HepG2 (cell line): ENCODE results near the gene CERT1. TPM values are rescaled to one million over a fixed set of nuclear protein-coding genes. Genes with fewer than 3 reads are reported as not detected.
A peak's percentile ranks its signal among the peaks of the same experiment; 100 is the strongest.

Experiments
- ETV6 ChIP-seq: sonication (generic); formaldehyde crosslinking; conservative IDR thresholded peaks from 2 replicates; pipeline ENCODE4 v1.4.0; 2020; ENCODE audit warnings: missing genetic modification reagents
- GPN1 ChIP-seq: sonication (generic); formaldehyde crosslinking; IDR thresholded peaks from 2 replicates; pipeline ENCODE4 v1.5.1; 2020; ENCODE audit warnings: missing genetic modification reagents, borderline replicate concordance
- ISX ChIP-seq: sonication (generic); formaldehyde crosslinking; conservative IDR thresholded peaks from 2 replicates; pipeline ENCODE4 v1.5.0; 2020; ENCODE audit warnings: missing genetic modification reagents
- RFXANK ChIP-seq: IDR thresholded peaks from 2 replicates; pipeline ENCODE4 v1.6.1; 2016
- SRF ChIP-seq: IDR thresholded peaks from 2 replicates; pipeline ENCODE4 v1.6.1; 2011; ENCODE audit warnings: mild to moderate bottlenecking, low read depth, low read length, moderate library complexity
- STAT6 ChIP-seq: sonication (generic); formaldehyde crosslinking; IDR thresholded peaks from 2 replicates; pipeline ENCODE4 v1.4.0; 2020; ENCODE audit warnings: missing genetic modification reagents, mild to moderate bottlenecking, borderline replicate concordance
- XRCC5 ChIP-seq: fragments of 200-400 bp; formaldehyde crosslinking; optimal IDR thresholded peaks from 2 replicates; pipeline ENCODE3; 2017; ENCODE audit warnings: mild to moderate bottlenecking, low read length
- ZKSCAN1 ChIP-seq: fragments of 150-350 bp; IDR thresholded peaks from 2 replicates; pipeline ENCODE4 v1.6.1; 2014; ENCODE audit warnings: low read length
- ZNF225 ChIP-seq: sonication (generic); formaldehyde crosslinking; IDR thresholded peaks from 2 replicates; pipeline ENCODE4 v1.4.0; 2020; ENCODE audit warnings: mild to moderate bottlenecking, missing genetic modification reagents
- ZNF430 ChIP-seq: sonication (generic); formaldehyde crosslinking; IDR thresholded peaks from 2 replicates; pipeline ENCODE4 v1.9.0; 2021; ENCODE audit warnings: mild to moderate bottlenecking, missing genetic modification reagents
- ZNF484 ChIP-seq: sonication (generic); formaldehyde crosslinking; IDR thresholded peaks from 2 replicates; pipeline ENCODE4 v1.5.1; 2020; ENCODE audit warnings: mild to moderate bottlenecking, low read depth, missing genetic modification reagents, borderline replicate concordance
- ZNF574 ChIP-seq: sonication (generic); formaldehyde crosslinking; IDR thresholded peaks from 2 replicates; pipeline ENCODE4 v1.4.0; 2020; ENCODE audit warnings: missing genetic modification reagents
- ZNF577 ChIP-seq: sonication (generic); formaldehyde crosslinking; IDR thresholded peaks from 2 replicates; pipeline ENCODE4 v1.4.0; 2020; ENCODE audit warnings: mild to moderate bottlenecking, low read depth, missing genetic modification reagents, borderline replicate concordance
- ZNF737 ChIP-seq: sonication (generic); formaldehyde crosslinking; IDR thresholded peaks from 2 replicates; pipeline ENCODE4 v1.5.0; 2020; ENCODE audit warnings: missing genetic modification reagents, mild to moderate bottlenecking, borderline replicate concordance
- ZSCAN25 ChIP-seq: sonication (generic); formaldehyde crosslinking; IDR thresholded peaks from 2 replicates; pipeline ENCODE4 v1.8.0; 2022; ENCODE audit warnings: mild to moderate bottlenecking, missing genetic modification reagents
- polyA plus RNA-seq, 8 experiments: library from polyadenylated mRNA; depleted of rRNA in 3 of 8; stranded (reverse) in 7 of 8; unstranded in 1 of 8; fragments of >200 nt; fragmentation: Illumina TruSeq in 4 of 8; extraction: Trizol in 4 of 8; gene quantifications; 2 replicates each; pipeline versions ENCODE4 v1.2.1 to v1.2.3, GENCODE V29; 2011 to 2016; ENCODE audit warnings: low read depth in 4 of 8, missing spikeins in 1 of 8, mixed read lengths in 1 of 8; ENCODE audit not compliant: insufficient read depth in 1 of 8
- total RNA-seq, 5 experiments: library from RNA; depleted of rRNA; stranded (reverse); fragments of >200 nt; fragmentation: Illumina TruSeq; extraction: Trizol; gene quantifications; 2 replicates each; pipeline ENCODE4 v1.2.3, GENCODE V29; 2016; ENCODE audit warnings: low read depth in 1 of 5
- TF ChIP-seq, protein P1 (sequence below): sonication (generic); formaldehyde crosslinking; IDR thresholded peaks from 2 replicates; pipeline ENCODE4 v1.9.0; 2021; ENCODE audit warnings: mild to moderate bottlenecking, missing genetic modification reagents

Gene CERT1
- total and polyA plus RNA-seq, 2 of the 13 experiments (the other 11 are each of a cell fraction or from before 2014, with no cell fraction given): 8.2 to 12.7 TPM

GRCh38 chr5:75511435-75512382 lies at the start of gene CERT1, which contains the start of gene POLK (continued):
- TF ChIP-seq STAT6 (CRISPR knock-in tag) (0 out of 2 replicates have a peak, but pooled peaks have one; percentile 45), ETV6 (peak; percentile 77), XRCC5 (no peak), ZNF577 (CRISPR knock-in tag) (no peak), ZSCAN25 (peak; percentile 57; the same call in 1 of the 2 replicates), ZKSCAN1 (no peak), ZNF225 (CRISPR knock-in tag) (no peak), ZNF430 (CRISPR knock-in tag) (peak; percentile 52; the same call in 1 of the 2 replicates), RFXANK (CRISPR knock-in tag) (no peak), ZNF484 (CRISPR knock-in tag) (0 out of 2 replicates have a peak, but pooled peaks have one; percentile 57), SRF (0 out of 2 replicates have a peak, but pooled peaks have one; percentile 7), ZNF574 (CRISPR knock-in tag) (peak; percentile 82), ISX (CRISPR knock-in tag) (no peak), GPN1 (CRISPR knock-in tag) (no peak), ZNF737 (CRISPR knock-in tag) (no peak)
- TF ChIP-seq, protein P1, sequence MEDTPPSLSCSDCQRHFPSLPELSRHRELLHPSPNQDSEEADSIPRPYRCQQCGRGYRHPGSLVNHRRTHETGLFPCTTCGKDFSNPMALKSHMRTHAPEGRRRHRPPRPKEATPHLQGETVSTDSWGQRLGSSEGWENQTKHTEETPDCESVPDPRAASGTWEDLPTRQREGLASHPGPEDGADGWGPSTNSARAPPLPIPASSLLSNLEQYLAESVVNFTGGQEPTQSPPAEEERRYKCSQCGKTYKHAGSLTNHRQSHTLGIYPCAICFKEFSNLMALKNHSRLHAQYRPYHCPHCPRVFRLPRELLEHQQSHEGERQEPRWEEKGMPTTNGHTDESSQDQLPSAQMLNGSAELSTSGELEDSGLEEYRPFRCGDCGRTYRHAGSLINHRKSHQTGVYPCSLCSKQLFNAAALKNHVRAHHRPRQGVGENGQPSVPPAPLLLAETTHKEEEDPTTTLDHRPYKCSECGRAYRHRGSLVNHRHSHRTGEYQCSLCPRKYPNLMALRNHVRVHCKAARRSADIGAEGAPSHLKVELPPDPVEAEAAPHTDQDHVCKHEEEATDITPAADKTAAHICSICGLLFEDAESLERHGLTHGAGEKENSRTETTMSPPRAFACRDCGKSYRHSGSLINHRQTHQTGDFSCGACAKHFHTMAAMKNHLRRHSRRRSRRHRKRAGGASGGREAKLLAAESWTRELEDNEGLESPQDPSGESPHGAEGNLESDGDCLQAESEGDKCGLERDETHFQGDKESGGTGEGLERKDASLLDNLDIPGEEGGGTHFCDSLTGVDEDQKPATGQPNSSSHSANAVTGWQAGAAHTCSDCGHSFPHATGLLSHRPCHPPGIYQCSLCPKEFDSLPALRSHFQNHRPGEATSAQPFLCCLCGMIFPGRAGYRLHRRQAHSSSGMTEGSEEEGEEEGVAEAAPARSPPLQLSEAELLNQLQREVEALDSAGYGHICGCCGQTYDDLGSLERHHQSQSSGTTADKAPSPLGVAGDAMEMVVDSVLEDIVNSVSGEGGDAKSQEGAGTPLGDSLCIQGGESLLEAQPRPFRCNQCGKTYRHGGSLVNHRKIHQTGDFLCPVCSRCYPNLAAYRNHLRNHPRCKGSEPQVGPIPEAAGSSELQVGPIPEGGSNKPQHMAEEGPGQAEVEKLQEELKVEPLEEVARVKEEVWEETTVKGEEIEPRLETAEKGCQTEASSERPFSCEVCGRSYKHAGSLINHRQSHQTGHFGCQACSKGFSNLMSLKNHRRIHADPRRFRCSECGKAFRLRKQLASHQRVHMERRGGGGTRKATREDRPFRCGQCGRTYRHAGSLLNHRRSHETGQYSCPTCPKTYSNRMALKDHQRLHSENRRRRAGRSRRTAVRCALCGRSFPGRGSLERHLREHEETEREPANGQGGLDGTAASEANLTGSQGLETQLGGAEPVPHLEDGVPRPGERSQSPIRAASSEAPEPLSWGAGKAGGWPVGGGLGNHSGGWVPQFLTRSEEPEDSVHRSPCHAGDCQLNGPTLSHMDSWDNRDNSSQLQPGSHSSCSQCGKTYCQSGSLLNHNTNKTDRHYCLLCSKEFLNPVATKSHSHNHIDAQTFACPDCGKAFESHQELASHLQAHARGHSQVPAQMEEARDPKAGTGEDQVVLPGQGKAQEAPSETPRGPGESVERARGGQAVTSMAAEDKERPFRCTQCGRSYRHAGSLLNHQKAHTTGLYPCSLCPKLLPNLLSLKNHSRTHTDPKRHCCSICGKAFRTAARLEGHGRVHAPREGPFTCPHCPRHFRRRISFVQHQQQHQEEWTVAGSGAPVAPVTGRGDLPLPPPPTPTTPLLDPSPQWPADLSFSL (CRISPR knock-in tag): peak; percentile 54
